Activated T-cell treated with anti-CD3 and anti-CD28 coated beads, Interleukin-2, amount 50 U/mL, for 72 hours (primary cell): ENCODE measurements around the gene SGSM1. TPM values are rescaled to one million over a fixed set of nuclear protein-coding genes. Genes with fewer than 3 reads are reported as not detected.
A peak's percentile ranks its signal among the peaks of the same experiment; 100 is the strongest.
"Not testable (repeated sequence)": the region's sequence is repeated elsewhere in the genome, so short reads cannot be mapped to it uniquely, and the experiment has no call there.

Experiments
- ATAC-seq, 2 donors: fragments of 150-1000 bp; cut with Tn5 transposase; replicated peaks in 1 of 2; 2 replicates each; pipeline ENCODE4 v1.10.0; 2021; ENCODE audit warnings: moderate library complexity in 2 of 2, mild to moderate bottlenecking in 1 of 2
- DNase-seq, 2 donors: peaks; one replicate each; pipeline ENCODE4 v3.0.0; 2021 to 2022; ENCODE audit warnings: mixed read lengths in 1 of 2
- H3K27ac Mint-ChIP-seq: one replicate; pipeline ENCODE4 v1.8.0; 2022; ENCODE audit warnings: mild to moderate bottlenecking, moderate library complexity, mixed read lengths
- H3K27me3 Mint-ChIP-seq: one replicate; pipeline ENCODE4 v1.8.0; 2022; ENCODE audit warnings: low read depth, mixed read lengths
- H3K36me3 Mint-ChIP-seq, 2 donors: one replicate each; pipeline ENCODE4 v1.8.0; 2022; ENCODE audit warnings: mixed read lengths in 2 of 2, mild to moderate bottlenecking in 1 of 2; ENCODE audit not compliant: insufficient read depth in 2 of 2
- H3K4me1 Mint-ChIP-seq: one replicate; pipeline ENCODE4 v1.8.0; 2022; ENCODE audit warnings: low read depth, mixed read lengths
- H3K4me3 Mint-ChIP-seq, 2 donors: one replicate each; pipeline ENCODE4 v1.8.0; 2022; ENCODE audit warnings: mild to moderate bottlenecking in 2 of 2, mixed read lengths in 2 of 2, moderate library complexity in 2 of 2
- H3K9me3 Mint-ChIP-seq, 2 donors: one replicate each; pipeline ENCODE4 v1.8.0; 2022; ENCODE audit warnings: mixed read lengths in 2 of 2
- total RNA-seq, 2 donors: library from RNA; stranded (reverse); gene quantifications; one replicate each; pipeline ENCODE4 v1.2.3, GENCODE V29; 2022

SGSM1 gene
- total RNA-seq, 2 donors from 2014 or later = 0.07 to 0.14 TPM

DNA sequence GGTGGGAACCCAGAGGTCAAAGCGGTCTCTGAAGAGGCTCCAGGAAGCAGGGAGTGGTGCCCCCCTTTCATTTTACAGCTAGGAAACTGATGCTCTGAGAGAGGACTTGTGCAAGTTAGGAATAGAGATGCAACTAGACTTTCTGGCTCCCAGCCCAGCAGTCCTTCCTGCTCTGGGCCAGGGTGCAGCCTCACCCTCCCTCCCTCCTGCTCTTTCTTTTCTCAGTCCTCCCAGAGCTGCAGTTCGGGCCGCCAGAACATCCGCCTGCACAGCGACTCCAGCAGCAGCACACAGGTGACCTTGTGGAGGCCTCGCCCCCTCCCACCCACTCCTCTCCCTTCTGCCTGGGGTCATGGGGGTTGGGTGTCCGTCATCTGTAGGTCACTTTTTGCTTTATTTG is 89.0 kb downstream of the SGSM1 start:
- H3K27ac Mint-ChIP-seq = no peak overlapping the region
- H3K9me3 Mint-ChIP-seq = no peaks in the 10 kb centered on the region
- no peaks in the 10 kb centered on the region for H3K4me1 Mint-ChIP-seq
- H3K36me3 Mint-ChIP-seq = no peaks in the 10 kb centered on the region
- DNase-seq (no peak), ATAC-seq (no peak)
- no peak overlapping the region for H3K4me3 Mint-ChIP-seq
- no peaks in the 10 kb centered on the region for H3K27me3 Mint-ChIP-seq

GRCh38 chr22:24901448-24901847 is 95.4 kb downstream of the SGSM1 start:
- Mint-ChIP-seq H3K36me3 (peaks cover 7 to 14% of the 10 kb centered on the region in 2 donors), H3K4me1 (no peaks in the 10 kb centered on the region), H3K4me3 (no peak overlapping the region), H3K27me3 (no peaks in the 10 kb centered on the region), H3K9me3 (peaks cover 3 to 8% of the 10 kb centered on the region in 2 donors), H3K27ac (no peak overlapping the region)
- ATAC-seq = no peak
- DNase-seq = no peak

DNA sequence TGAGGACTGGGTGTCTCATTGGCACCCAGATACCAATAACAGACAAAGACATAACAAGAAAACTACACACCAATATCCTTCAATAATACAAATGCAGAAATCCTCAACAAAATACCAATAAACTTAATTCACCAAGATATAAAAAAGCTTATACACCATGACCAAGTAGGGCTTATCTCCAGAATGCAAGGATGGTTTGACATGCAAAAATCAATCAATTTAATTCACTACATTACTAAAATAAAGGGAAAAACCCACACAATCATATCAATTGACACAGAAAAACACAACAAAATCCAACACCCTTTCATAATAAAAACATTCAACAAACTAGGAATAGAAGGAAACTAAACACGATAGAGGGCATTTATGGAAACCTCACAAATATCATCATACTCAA is 99.9 kb downstream of the SGSM1 start:
- DNase-seq = no peak
- Mint-ChIP-seq H3K27ac (no peak overlapping the region), H3K36me3 (peaks cover 7 to 15% of the 10 kb centered on the region in 2 donors)

GRCh38 chr22:24907101-24907500 is 101.1 kb downstream of the SGSM1 start:
- DNase-seq, ATAC-seq, H3K27ac Mint-ChIP-seq, H3K4me1 Mint-ChIP-seq, H3K9me3 Mint-ChIP-seq, H3K27me3 Mint-ChIP-seq, H3K4me3 Mint-ChIP-seq: not testable (repeated sequence)
- peaks cover 7 to 15% of the 10 kb centered on the region in 2 donors for H3K36me3 Mint-ChIP-seq

More for the DNA sequence above, 99.9 kb downstream of the SGSM1 start:
- Mint-ChIP-seq H3K27me3 (no peaks in the 10 kb centered on the region), H3K4me3 (no peak overlapping the region), H3K9me3 (peaks cover 3 to 8% of the 10 kb centered on the region in 2 donors), H3K4me1 (no peaks in the 10 kb centered on the region)
- no peak for ATAC-seq

- Mint-ChIP-seq H3K4me3 (no peak overlapping the region), H3K9me3 (no peaks in the 10 kb centered on the region), H3K4me1 (no peaks in the 10 kb centered on the region), H3K27ac (no peak overlapping the region), H3K36me3 (no peaks in the 10 kb centered on the region), H3K27me3 (no peaks in the 10 kb centered on the region)
- ATAC-seq (no peak), DNase-seq (no peak)
Observed at GRCh38 chr22:24920029-24920428, 114.0 kb downstream of the SGSM1 start.

GRCh38 chr22:24925586-24926427 is 119.8 kb downstream of the SGSM1 start:
- H3K4me1 Mint-ChIP-seq = peaks cover 4% of the 10 kb centered on the region
- DNase-seq (no peak), ATAC-seq (no peak)
- H3K27me3 Mint-ChIP-seq = peaks cover 13% of the 10 kb centered on the region
- H3K36me3 Mint-ChIP-seq = peaks cover 0 to 4% of the 10 kb centered on the region in 2 donors
- H3K4me3 Mint-ChIP-seq = no peak overlapping the region
- no peak overlapping the region for H3K27ac Mint-ChIP-seq
- H3K9me3 Mint-ChIP-seq = peaks cover 0 to 2% of the 10 kb centered on the region in 2 donors

- no peak for DNase-seq
- no peak for ATAC-seq
- peaks cover 19% of the 10 kb centered on the region for H3K27me3 Mint-ChIP-seq
- peaks cover 4% of the 10 kb centered on the region for H3K4me1 Mint-ChIP-seq
- peaks cover 0 to 4% of the 10 kb centered on the region in 2 donors for H3K36me3 Mint-ChIP-seq
- H3K27ac Mint-ChIP-seq = no peak overlapping the region
- peaks cover 0 to 2% of the 10 kb centered on the region in 2 donors for H3K9me3 Mint-ChIP-seq
- H3K4me3 Mint-ChIP-seq = no peak overlapping the region
Observed at GRCh38 chr22:24926428-24926725, 120.4 kb downstream of the SGSM1 start.

GRCh38 chr22:24926849-24927579 is 121.0 kb downstream of the SGSM1 start:
- no peak overlapping the region for H3K4me3 Mint-ChIP-seq
- peaks cover 0 to 4% of the 10 kb centered on the region in 2 donors for H3K36me3 Mint-ChIP-seq
- H3K27me3 Mint-ChIP-seq = peaks cover 23% of the 10 kb centered on the region
- H3K4me1 Mint-ChIP-seq = peaks cover 4% of the 10 kb centered on the region
- H3K9me3 Mint-ChIP-seq = peaks cover 0 to 2% of the 10 kb centered on the region in 2 donors
- DNase-seq (no peak), ATAC-seq (no peak)
- no peak overlapping the region for H3K27ac Mint-ChIP-seq

GRCh38 chr22:24928322-24928721 is 122.3 kb downstream of the SGSM1 start:
- peaks cover 4% of the 10 kb centered on the region for H3K4me1 Mint-ChIP-seq
- H3K27ac Mint-ChIP-seq = no peak overlapping the region
- H3K36me3 Mint-ChIP-seq = peaks cover 0 to 4% of the 10 kb centered on the region in 2 donors
- H3K27me3 Mint-ChIP-seq = peaks cover 25% of the 10 kb centered on the region
- H3K4me3 Mint-ChIP-seq = no peak overlapping the region
- peaks cover 0 to 2% of the 10 kb centered on the region in 2 donors for H3K9me3 Mint-ChIP-seq
- ATAC-seq = no peak
- DNase-seq = no peak

GRCh38 chr22:24930678-24931077 is 124.7 kb downstream of the SGSM1 start:
- Mint-ChIP-seq H3K4me3 (no peak overlapping the region), H3K4me1 (peaks cover 4% of the 10 kb centered on the region), H3K27me3 (peaks cover 25% of the 10 kb centered on the region), H3K9me3 (peaks cover 0 to 2% of the 10 kb centered on the region in 2 donors), H3K27ac (no peak overlapping the region), H3K36me3 (peaks cover 0 to 4% of the 10 kb centered on the region in 2 donors)
- ATAC-seq = no peak
- DNase-seq = no peak

GRCh38 chr22:24935771-24936483 is 129.9 kb downstream of the SGSM1 start:
- no peaks in the 10 kb centered on the region for H3K4me1 Mint-ChIP-seq
- DNase-seq = no peak
- H3K27me3 Mint-ChIP-seq = peaks cover 10% of the 10 kb centered on the region
- no peaks in the 10 kb centered on the region for H3K9me3 Mint-ChIP-seq
- no peak overlapping the region for H3K4me3 Mint-ChIP-seq
- H3K36me3 Mint-ChIP-seq = no peaks in the 10 kb centered on the region
- no peak overlapping the region for H3K27ac Mint-ChIP-seq
- ATAC-seq = no peak

DNA sequence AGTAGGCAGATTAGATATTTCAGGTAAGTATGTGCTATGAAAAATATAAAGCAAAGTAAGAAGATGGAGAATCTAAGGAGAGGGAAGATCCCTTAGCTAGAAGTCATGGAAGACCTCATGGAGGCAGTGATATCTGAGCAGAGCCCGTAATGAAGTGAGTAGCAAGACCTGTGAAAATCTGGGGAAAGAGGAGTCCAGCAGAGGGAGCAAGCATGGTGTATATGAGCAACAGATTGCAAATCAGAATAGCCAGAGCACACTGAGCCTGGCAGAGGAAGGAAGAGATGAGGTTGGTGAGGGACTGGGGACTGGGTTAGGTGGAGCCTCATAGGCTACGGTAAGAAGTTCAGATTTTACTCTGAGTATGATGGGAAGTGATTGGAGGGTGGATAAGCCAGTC is 131.1 kb downstream of the SGSM1 start:
- peak in 1 of 2 donors; percentile 32 for ATAC-seq
- DNase-seq = no peak
- Mint-ChIP-seq H3K27me3 (peaks cover under 1% of the 10 kb centered on the region), H3K36me3 (no peaks in the 10 kb centered on the region), H3K4me3 (no peak overlapping the region), H3K9me3 (no peaks in the 10 kb centered on the region), H3K4me1 (no peaks in the 10 kb centered on the region), H3K27ac (no peak overlapping the region)

- peak in 1 of 2 donors; percentile 45 for ATAC-seq
Observed at GRCh38 chr22:24938741-24939341, 132.8 kb downstream of the SGSM1 start.

More at GRCh38 chr22:24938741-24939341, 132.8 kb downstream of the SGSM1 start:
- DNase-seq = peak; percentile 22 to 41
- no peaks in the 10 kb centered on the region for H3K36me3 Mint-ChIP-seq
- no peaks in the 10 kb centered on the region for H3K4me1 Mint-ChIP-seq
- H3K27ac Mint-ChIP-seq = no peak overlapping the region
- no peaks in the 10 kb centered on the region for H3K9me3 Mint-ChIP-seq
- no peak overlapping the region for H3K4me3 Mint-ChIP-seq
- H3K27me3 Mint-ChIP-seq = no peaks in the 10 kb centered on the region
